ENCODE data around the gene C2orf68.

DNA sequence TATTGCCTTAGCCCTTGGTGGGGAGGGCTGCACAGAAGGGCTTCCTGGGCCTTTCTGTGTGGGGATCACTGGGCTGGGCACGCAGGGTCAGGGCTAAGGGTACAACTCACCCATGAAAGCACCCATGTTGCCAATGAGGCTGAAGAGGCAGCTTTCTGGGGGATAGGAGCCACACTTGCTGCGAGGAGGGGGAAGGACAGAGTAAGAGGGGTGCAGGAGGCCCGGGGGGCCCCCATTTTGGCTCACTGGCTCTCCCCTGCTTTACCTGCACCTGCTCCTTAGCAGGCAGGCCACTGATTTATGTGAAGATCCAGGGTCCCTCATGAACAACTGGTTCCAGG is 11.7 kb downstream of the C2orf68 start:
- TF ChIP-seq, protein P1, sequence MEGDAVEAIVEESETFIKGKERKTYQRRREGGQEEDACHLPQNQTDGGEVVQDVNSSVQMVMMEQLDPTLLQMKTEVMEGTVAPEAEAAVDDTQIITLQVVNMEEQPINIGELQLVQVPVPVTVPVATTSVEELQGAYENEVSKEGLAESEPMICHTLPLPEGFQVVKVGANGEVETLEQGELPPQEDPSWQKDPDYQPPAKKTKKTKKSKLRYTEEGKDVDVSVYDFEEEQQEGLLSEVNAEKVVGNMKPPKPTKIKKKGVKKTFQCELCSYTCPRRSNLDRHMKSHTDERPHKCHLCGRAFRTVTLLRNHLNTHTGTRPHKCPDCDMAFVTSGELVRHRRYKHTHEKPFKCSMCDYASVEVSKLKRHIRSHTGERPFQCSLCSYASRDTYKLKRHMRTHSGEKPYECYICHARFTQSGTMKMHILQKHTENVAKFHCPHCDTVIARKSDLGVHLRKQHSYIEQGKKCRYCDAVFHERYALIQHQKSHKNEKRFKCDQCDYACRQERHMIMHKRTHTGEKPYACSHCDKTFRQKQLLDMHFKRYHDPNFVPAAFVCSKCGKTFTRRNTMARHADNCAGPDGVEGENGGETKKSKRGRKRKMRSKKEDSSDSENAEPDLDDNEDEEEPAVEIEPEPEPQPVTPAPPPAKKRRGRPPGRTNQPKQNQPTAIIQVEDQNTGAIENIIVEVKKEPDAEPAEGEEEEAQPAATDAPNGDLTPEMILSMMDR (IDR thresholded peaks at IDR 0.05; ENCODE audit: borderline replicate concordance, extremely low read depth, low read length, poor library complexity, severe bottlenecking), result no peak
- TF ChIP-seq EZH2 (IDR thresholded peaks at IDR 0.05; ENCODE audit: borderline replicate concordance, low read depth, low read length, severe bottlenecking), result no peak

All from DND-41 (cell line).